ENCODE data around the gene CFAP97.

The CFAP97 gene

DNA sequence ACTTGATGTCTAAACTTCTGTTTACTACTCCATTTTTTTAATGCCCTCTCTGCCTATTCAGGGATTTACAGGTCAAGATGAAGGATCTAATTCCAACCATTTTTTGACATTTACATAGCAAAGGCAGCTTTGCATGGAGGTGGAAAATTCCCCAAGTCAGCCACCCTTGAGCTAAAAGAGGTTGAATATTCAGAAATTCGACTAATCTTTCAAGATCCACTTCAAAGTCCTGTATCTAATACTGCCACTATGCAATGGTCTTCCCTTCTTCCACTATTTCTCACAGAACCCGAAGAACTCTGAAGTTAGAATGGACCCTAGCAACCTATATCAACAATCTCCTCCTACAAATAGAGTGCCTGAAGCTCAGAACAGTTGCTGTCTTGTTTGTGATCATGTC, 21.6 kb downstream of the CFAP97 start:
- Histone ChIP-seq H3K4me3 (ENCODE audit: low read depth in 1 of 2, low read length in 1 of 2) (no peak overlapping the region), H3K27ac (no peak overlapping the region), H3K4me1 (ENCODE audit: control insufficient read depth in 1 of 2, insufficient read depth in 1 of 2, low read depth in 1 of 2, low read length in 1 of 2) (no peaks in the 10 kb centered on the region), H3K36me3 (no peaks in the 10 kb centered on the region), H3K9me3 (no peaks in the 10 kb centered on the region), H3K27me3 (no peaks in the 10 kb centered on the region)
- TF ChIP-seq, protein P1, sequence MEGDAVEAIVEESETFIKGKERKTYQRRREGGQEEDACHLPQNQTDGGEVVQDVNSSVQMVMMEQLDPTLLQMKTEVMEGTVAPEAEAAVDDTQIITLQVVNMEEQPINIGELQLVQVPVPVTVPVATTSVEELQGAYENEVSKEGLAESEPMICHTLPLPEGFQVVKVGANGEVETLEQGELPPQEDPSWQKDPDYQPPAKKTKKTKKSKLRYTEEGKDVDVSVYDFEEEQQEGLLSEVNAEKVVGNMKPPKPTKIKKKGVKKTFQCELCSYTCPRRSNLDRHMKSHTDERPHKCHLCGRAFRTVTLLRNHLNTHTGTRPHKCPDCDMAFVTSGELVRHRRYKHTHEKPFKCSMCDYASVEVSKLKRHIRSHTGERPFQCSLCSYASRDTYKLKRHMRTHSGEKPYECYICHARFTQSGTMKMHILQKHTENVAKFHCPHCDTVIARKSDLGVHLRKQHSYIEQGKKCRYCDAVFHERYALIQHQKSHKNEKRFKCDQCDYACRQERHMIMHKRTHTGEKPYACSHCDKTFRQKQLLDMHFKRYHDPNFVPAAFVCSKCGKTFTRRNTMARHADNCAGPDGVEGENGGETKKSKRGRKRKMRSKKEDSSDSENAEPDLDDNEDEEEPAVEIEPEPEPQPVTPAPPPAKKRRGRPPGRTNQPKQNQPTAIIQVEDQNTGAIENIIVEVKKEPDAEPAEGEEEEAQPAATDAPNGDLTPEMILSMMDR (IDR thresholded peaks at IDR 0.05): no peak

DNA sequence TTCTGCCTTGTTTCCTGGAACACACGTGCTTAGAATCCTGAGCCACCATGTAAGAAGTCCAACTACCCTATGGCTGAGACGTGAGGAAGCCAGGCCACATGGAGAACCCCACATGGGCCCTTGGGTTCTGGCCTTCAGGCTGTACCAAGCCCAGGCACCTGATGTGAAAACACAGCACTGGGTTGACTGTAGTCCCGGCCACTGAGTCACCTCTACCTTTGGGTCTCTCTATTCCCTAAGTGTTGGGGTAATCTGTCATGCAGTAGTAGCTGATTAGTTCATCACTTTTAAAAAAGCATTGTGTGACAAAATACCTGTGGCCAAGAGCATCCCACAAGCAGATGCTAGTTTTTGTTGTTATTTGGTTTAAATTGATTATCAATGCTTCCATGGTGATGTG, 24.3 kb downstream of the CFAP97 start:
- H3K27me3 ChIP-seq: no peaks in the 10 kb centered on the region
- no peak overlapping the region for H3K27ac ChIP-seq
- H3K36me3 ChIP-seq: no peaks in the 10 kb centered on the region
- no peaks in the 10 kb centered on the region for H3K9me3 ChIP-seq
- H3K4me1 ChIP-seq (ENCODE audit: control insufficient read depth in 1 of 2, insufficient read depth in 1 of 2, low read depth in 1 of 2, low read length in 1 of 2): no peaks in the 10 kb centered on the region
- no peak overlapping the region for H3K4me3 ChIP-seq (ENCODE audit: low read depth in 1 of 2, low read length in 1 of 2)
- TF ChIP-seq, protein P1 (IDR thresholded peaks at IDR 0.05): no peak

DNA sequence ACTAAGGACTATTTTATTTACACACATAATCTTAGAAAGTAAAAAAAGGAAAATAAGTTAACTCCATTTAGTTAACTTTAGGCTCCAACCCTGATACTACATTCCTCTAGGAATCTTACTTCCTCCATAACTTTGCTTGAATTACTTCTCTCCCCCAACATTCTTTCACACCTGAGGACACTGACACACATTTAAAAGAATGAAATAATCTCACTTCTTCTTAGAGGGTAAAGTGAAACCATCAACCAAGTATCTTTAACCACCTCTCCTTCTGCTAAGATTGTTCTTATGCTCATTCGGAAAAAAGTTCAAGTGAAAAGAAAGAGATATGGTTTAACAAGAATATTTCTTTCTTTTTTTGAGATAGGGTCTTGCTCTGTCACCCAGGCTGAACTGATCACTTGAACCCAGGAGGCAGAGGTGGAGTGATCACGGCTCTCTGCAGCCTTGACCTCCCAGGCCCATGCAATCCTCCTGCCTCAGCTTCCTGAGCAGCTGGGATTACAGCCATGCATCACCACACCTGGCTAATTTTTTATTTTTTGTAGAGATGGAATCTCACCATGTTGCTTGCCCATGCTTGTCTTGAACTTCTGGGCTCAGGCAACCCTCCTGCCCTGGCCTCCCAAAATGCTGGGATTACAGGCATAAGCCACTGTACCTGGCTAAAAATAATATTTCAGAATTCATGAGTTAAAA, 32.3 kb downstream of the CFAP97 start:
- no peaks in the 10 kb centered on the region for H3K9me3 ChIP-seq
- H3K4me1 ChIP-seq (ENCODE audit: control insufficient read depth in 1 of 2, insufficient read depth in 1 of 2, low read depth in 1 of 2, low read length in 1 of 2): no peaks in the 10 kb centered on the region
- no peaks in the 10 kb centered on the region for H3K36me3 ChIP-seq
- no peaks in the 10 kb centered on the region for H3K27me3 ChIP-seq
- H3K4me3 ChIP-seq (ENCODE audit: low read depth in 1 of 2, low read length in 1 of 2): no peak overlapping the region
- H3K27ac ChIP-seq: no peak overlapping the region
- TF ChIP-seq, protein P1 (IDR thresholded peaks at IDR 0.05): no peak

DNA sequence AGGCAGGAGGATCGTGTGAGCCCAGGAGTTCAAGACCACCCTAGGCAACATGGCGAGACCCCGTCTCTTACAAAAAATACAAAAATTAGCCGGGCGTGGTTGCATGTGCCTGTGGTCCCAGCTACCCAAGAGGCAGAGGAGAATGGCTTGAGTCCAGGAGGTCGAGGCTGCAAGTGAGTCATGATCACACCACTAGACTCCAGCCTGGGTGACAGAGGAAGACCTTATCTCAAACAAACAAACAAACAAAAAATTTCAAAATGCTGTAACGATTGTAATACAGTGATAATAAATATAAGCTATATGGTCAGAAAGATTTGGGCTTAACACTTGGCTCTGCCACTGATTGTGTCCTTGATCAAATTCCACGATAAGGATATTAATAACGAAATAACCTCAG, 36.6 kb downstream of the CFAP97 start:
- H3K27ac ChIP-seq: no peak overlapping the region
- no peaks in the 10 kb centered on the region for H3K36me3 ChIP-seq
- no peaks in the 10 kb centered on the region for H3K9me3 ChIP-seq
- TF ChIP-seq, protein P1 (IDR thresholded peaks at IDR 0.05): no peak
- H3K4me1 ChIP-seq (ENCODE audit: control insufficient read depth in 1 of 2, insufficient read depth in 1 of 2, low read depth in 1 of 2, low read length in 1 of 2): no peaks in the 10 kb centered on the region
- H3K27me3 ChIP-seq: no peaks in the 10 kb centered on the region
- no peak overlapping the region for H3K4me3 ChIP-seq (ENCODE audit: low read depth in 1 of 2, low read length in 1 of 2)

DNA sequence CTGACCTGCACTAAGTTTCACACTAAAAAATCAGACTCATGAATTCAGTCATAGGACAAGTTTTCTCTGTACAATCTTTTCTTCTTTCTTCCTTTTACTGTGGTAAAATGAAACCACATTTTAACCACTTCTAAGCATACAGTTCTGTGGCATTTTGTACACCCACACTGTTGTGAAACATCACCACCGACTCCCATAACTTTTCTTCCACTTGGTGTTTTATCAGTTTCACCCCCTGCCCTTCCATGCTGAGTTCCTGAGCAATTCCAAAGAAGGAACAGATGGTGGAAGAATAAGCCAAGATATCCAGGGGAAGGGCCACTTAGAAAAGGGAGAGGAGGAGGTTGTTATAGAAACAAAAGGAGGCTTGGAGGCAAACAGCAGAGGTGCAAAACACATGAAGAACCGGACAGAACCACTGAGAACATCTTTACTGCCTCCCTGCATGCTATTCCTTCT, 38.2 kb downstream of the CFAP97 start:
- no peaks in the 10 kb centered on the region for H3K27me3 ChIP-seq
- H3K36me3 ChIP-seq: no peaks in the 10 kb centered on the region
- TF ChIP-seq, protein P1 (IDR thresholded peaks at IDR 0.05): no peak
- H3K4me3 ChIP-seq (ENCODE audit: low read depth in 1 of 2, low read length in 1 of 2): no peak overlapping the region
- no peak overlapping the region for H3K27ac ChIP-seq
- H3K4me1 ChIP-seq (ENCODE audit: control insufficient read depth in 1 of 2, insufficient read depth in 1 of 2, low read depth in 1 of 2, low read length in 1 of 2): no peaks in the 10 kb centered on the region
- H3K9me3 ChIP-seq: no peaks in the 10 kb centered on the region
